ENCODE results near the gene SLC2A13.

SLC2A13 gene

DNA sequence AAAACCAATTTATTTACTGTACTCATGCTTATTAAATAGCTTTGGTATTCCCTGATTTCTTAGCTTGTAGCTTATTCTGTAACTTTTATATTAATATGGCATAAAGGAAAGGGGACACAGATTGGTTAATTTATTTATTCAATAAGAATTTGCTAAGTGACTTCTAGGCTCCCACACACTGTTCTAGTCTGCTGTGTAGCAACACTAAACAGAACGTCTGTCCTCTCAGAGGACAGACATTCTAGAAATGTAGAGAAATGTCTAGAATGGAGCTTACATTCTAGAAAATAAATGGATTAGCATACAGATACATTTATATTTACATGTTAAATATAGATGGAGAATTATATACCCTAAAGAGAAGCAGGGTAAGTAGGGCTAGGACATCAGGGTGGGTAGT, 301.4 kb downstream of the SLC2A13 start:
- in situ Hi-C loops (cut with HindIII; ENCODE audit: low pct_ligation_motif_present, low sequenced_read_pairs) = no loop called here
- H3K4me3 ChIP-seq (ENCODE audit: low read depth, low read length) = no peak overlapping the region
- H3K27me3 ChIP-seq (replicated peaks) = no peaks in the 10 kb centered on the region
- no peak for DNase-seq
- TF ChIP-seq, protein P1, sequence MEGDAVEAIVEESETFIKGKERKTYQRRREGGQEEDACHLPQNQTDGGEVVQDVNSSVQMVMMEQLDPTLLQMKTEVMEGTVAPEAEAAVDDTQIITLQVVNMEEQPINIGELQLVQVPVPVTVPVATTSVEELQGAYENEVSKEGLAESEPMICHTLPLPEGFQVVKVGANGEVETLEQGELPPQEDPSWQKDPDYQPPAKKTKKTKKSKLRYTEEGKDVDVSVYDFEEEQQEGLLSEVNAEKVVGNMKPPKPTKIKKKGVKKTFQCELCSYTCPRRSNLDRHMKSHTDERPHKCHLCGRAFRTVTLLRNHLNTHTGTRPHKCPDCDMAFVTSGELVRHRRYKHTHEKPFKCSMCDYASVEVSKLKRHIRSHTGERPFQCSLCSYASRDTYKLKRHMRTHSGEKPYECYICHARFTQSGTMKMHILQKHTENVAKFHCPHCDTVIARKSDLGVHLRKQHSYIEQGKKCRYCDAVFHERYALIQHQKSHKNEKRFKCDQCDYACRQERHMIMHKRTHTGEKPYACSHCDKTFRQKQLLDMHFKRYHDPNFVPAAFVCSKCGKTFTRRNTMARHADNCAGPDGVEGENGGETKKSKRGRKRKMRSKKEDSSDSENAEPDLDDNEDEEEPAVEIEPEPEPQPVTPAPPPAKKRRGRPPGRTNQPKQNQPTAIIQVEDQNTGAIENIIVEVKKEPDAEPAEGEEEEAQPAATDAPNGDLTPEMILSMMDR (IDR thresholded peaks at IDR 0.05; ENCODE audit: low read depth, low read length, missing control alignments) = no peak
- no peaks in the 10 kb centered on the region for H3K36me3 ChIP-seq (replicated peaks)
- no peak overlapping the region for H3K27ac ChIP-seq

DNA sequence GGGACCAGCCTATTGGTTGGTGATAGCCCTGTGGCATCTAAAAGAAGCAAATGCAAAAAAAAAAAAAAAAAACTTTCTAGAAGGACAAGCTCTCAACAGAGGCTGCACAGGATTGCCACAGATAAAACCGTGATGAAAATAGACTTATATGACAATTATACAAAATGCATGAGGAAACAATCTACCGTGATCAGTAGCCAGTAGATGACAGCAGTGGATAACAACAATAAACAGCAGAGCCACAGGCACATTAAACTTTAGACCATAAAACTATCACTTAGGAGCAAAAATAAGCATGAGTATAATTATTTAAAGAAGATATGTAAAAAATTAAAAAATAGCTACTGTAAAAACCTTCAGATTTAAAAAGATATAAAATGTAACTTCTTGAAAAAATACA, 302.7 kb downstream of the SLC2A13 start:
- no peak overlapping the region for H3K27ac ChIP-seq
- no peak overlapping the region for H3K4me3 ChIP-seq (ENCODE audit: low read depth, low read length)
- TF ChIP-seq, protein P1 (IDR thresholded peaks at IDR 0.05; ENCODE audit: low read depth, low read length, missing control alignments) = no peak
- in situ Hi-C loops (cut with HindIII; ENCODE audit: low pct_ligation_motif_present, low sequenced_read_pairs) = no loop called here
- H3K36me3 ChIP-seq (replicated peaks) = no peaks in the 10 kb centered on the region
- no peak for DNase-seq
- no peaks in the 10 kb centered on the region for H3K27me3 ChIP-seq (replicated peaks)

DNA sequence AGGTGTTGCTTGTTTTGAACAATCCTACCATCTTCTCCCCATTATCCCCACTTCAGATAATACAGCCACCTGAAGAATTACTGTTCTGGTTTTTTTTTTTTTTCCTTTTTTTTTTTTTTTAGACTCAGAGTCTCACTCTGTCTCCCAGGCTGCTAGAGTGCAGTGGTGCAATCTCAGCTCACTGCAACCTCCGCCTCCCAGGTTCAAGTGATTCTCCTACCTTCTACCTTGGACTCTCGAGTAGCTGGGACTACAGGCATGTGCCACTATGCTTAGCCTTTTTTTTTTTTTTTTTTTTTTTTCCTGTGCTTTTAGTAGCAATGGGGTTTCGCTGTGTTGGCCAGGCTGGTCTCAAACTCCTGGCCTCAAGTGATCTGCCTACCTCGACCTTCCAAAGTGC, 306.9 kb downstream of the SLC2A13 start:
- Histone ChIP-seq H3K4me3 (ENCODE audit: low read depth, low read length) (no peak overlapping the region), H3K27me3 (replicated peaks) (no peaks in the 10 kb centered on the region), H3K36me3 (replicated peaks) (no peaks in the 10 kb centered on the region), H3K27ac (no peak overlapping the region)
- TF ChIP-seq, protein P1 (IDR thresholded peaks at IDR 0.05; ENCODE audit: low read depth, low read length, missing control alignments) = no peak
- DNase-seq = no peak
- in situ Hi-C loops (cut with HindIII; ENCODE audit: low pct_ligation_motif_present, low sequenced_read_pairs) = no loop called here

DNA sequence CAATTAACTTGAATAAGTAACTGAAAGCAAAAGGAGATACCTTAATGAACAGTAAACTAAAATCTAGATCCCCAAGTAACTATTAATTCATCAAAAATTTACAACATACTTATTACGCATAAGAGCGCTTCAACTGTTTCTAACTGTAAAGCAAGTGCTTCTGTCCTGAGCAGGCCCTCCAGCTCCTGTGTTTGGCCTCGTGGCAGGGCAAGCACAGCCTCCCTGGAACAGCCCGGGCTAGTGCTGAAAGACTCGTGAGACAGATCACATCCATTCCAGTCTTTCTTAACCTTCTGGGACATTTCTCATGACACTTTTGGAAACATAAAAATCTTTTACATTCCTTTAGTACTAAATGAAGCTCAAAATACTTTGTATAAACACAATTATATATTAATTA, 307.5 kb downstream of the SLC2A13 start:
- H3K27me3 ChIP-seq (replicated peaks) = no peaks in the 10 kb centered on the region
- H3K27ac ChIP-seq = no peak overlapping the region
- H3K4me3 ChIP-seq (ENCODE audit: low read depth, low read length) = no peak overlapping the region
- TF ChIP-seq, protein P1 (IDR thresholded peaks at IDR 0.05; ENCODE audit: low read depth, low read length, missing control alignments) = no peak
- in situ Hi-C loops (cut with HindIII; ENCODE audit: low pct_ligation_motif_present, low sequenced_read_pairs) = no loop called here
- H3K36me3 ChIP-seq (replicated peaks) = no peaks in the 10 kb centered on the region
- no peak for DNase-seq

DNA sequence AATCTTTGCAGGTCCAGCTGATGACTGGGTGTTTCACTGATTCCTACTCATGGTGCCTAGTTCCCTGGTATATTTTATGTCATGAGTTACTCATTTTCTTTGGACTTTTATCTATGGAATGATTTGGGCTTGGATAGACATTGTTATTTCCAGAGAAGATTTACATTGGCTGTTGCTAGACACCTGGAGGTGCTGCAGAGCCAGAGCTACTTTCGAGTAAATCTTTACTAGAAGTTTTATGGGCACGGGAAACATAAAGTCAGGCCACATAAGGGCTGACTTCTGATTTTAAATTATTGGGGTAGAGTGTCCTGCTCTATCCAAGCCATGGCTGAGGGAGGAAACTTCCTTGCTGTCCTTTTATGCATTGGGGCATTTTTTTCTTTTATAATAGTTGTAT, 310.4 kb downstream of the SLC2A13 start:
- DNase-seq = no peak
- Histone ChIP-seq H3K27ac (no peak overlapping the region), H3K36me3 (replicated peaks) (no peaks in the 10 kb centered on the region), H3K4me3 (ENCODE audit: low read depth, low read length) (no peak overlapping the region), H3K27me3 (replicated peaks) (no peaks in the 10 kb centered on the region)
- TF ChIP-seq, protein P1 (IDR thresholded peaks at IDR 0.05; ENCODE audit: low read depth, low read length, missing control alignments) = no peak
- in situ Hi-C loops (cut with HindIII; ENCODE audit: low pct_ligation_motif_present, low sequenced_read_pairs) = no loop called here

DNA sequence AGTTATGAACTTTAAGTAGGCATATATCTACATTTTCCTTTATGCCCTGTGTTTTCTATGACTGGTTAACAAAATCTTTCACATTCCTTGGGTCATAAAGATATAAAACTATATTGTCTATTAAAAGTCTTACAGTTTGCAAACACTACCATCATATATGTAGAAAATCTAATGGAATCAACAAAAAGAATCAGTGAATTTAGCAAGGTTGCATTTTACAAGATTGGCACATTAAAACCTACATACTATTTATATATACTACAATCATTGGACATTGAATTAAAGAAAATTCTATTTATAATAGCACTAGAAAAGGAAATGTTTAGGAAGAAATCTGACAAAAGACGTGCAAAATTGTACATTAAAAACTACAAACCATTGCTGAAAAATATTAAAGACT, 312.9 kb downstream of the SLC2A13 start:
- Histone ChIP-seq H3K4me3 (ENCODE audit: low read depth, low read length) (no peak overlapping the region), H3K36me3 (replicated peaks) (no peaks in the 10 kb centered on the region), H3K27me3 (replicated peaks) (no peaks in the 10 kb centered on the region), H3K27ac (no peak overlapping the region)
- no peak for DNase-seq
- TF ChIP-seq, protein P1 (IDR thresholded peaks at IDR 0.05; ENCODE audit: low read depth, low read length, missing control alignments) = no peak
- in situ Hi-C loops (cut with HindIII; ENCODE audit: low pct_ligation_motif_present, low sequenced_read_pairs) = no loop called here
